Measurements from ENCODE around the gene HOXD1.

DNA sequence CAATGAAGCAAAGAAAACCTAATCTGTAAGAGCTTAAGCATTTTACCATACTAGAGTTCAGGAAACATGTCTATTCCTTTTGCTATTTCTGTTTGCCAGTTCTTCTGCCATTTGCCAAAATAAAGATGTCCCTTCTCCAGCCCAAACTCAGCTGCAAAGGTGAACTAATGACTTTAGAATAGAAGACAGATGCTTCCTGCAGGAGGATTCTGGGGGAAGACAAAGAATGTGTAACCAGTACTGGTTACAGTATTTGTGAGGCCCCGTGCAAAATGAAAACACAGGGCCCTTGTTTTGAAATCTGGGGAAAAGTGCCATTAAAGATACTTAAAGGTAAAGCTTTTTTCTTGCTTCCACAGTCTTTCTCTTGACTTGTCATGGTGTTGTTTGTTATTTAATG is 46.5 kb downstream of the HOXD1 start:
- TF ChIP-seq, protein P1, sequence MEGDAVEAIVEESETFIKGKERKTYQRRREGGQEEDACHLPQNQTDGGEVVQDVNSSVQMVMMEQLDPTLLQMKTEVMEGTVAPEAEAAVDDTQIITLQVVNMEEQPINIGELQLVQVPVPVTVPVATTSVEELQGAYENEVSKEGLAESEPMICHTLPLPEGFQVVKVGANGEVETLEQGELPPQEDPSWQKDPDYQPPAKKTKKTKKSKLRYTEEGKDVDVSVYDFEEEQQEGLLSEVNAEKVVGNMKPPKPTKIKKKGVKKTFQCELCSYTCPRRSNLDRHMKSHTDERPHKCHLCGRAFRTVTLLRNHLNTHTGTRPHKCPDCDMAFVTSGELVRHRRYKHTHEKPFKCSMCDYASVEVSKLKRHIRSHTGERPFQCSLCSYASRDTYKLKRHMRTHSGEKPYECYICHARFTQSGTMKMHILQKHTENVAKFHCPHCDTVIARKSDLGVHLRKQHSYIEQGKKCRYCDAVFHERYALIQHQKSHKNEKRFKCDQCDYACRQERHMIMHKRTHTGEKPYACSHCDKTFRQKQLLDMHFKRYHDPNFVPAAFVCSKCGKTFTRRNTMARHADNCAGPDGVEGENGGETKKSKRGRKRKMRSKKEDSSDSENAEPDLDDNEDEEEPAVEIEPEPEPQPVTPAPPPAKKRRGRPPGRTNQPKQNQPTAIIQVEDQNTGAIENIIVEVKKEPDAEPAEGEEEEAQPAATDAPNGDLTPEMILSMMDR (IDR thresholded peaks at IDR 0.05): no peak
- TF ChIP-seq POLR2A (IDR thresholded peaks at IDR 0.05): no peak

Data from esophagus squamous epithelium (tissue), 4 donors.